ENCODE data around the gene MED7.
"Not testable (repeated sequence)": the region's sequence is repeated elsewhere in the genome, so short reads cannot be mapped to it uniquely, and the experiment has no call there.

The MED7 gene

GRCh38 chr5:157142317-157143126, at the start of gene MED7:
Gene MED7, minus strand, starts transcription at chr5:157142865. Its CDS starts 3,434 bp downstream, at chr5:157139431.
- intact Hi-C loops (cut with micrococcal nuclease) = loop anchor here (2.0 kb wide), 1 partner anchor 36 kb away; no protein-coding TSS in a partner anchor
- Mint-ChIP-seq H3K36me3 (ENCODE audit: low read depth) (peaks cover 44% of the 10 kb centered on the region), H3K4me3 (peak within 1 kb of the TSS; percentile 91), H3K27me3 (peaks cover 5% of the 10 kb centered on the region), H3K4me1 (ENCODE audit: low read depth) (peaks cover 38% of the 10 kb centered on the region), H3K27ac (peak within 1 kb of the TSS; percentile 100), H3K9me3 (no peaks in the 10 kb centered on the region)

- H3K27ac Mint-ChIP-seq = no peak overlapping the region
- intact Hi-C loops (cut with micrococcal nuclease) = no loop called here
- H3K4me1 Mint-ChIP-seq (ENCODE audit: low read depth) = no peaks in the 10 kb centered on the region
Observed at GRCh38 chr5:157189223-157189622, 46.6 kb upstream of the MED7 start.

GRCh38 chr5:157188270-157188669, 45.6 kb upstream of the MED7 start:
- no peaks in the 10 kb centered on the region for H3K4me1 Mint-ChIP-seq (ENCODE audit: low read depth)
- intact Hi-C loops (cut with micrococcal nuclease) = no loop called here
- no peak overlapping the region for H3K4me3 Mint-ChIP-seq
- H3K27me3 Mint-ChIP-seq = no peaks in the 10 kb centered on the region
- no peak overlapping the region for H3K27ac Mint-ChIP-seq
- H3K36me3 Mint-ChIP-seq (ENCODE audit: low read depth) = no peaks in the 10 kb centered on the region
- H3K9me3 Mint-ChIP-seq = no peaks in the 10 kb centered on the region

More at GRCh38 chr5:157189223-157189622, 46.6 kb upstream of the MED7 start:
- Mint-ChIP-seq H3K9me3 (no peaks in the 10 kb centered on the region), H3K27me3 (no peaks in the 10 kb centered on the region), H3K4me3 (no peak overlapping the region), H3K36me3 (ENCODE audit: low read depth) (no peaks in the 10 kb centered on the region)

GRCh38 chr5:157187046-157187754, 44.5 kb upstream of the MED7 start:
- no peak overlapping the region for H3K27ac Mint-ChIP-seq
- no peak overlapping the region for H3K4me3 Mint-ChIP-seq
- no peaks in the 10 kb centered on the region for H3K9me3 Mint-ChIP-seq
- no peaks in the 10 kb centered on the region for H3K4me1 Mint-ChIP-seq (ENCODE audit: low read depth)
- H3K27me3 Mint-ChIP-seq = no peaks in the 10 kb centered on the region
- no peaks in the 10 kb centered on the region for H3K36me3 Mint-ChIP-seq (ENCODE audit: low read depth)
- intact Hi-C loops (cut with micrococcal nuclease) = no loop called here

GRCh38 chr5:157186309-157187045, 43.8 kb upstream of the MED7 start:
- Mint-ChIP-seq H3K27ac (no peak overlapping the region), H3K9me3 (no peaks in the 10 kb centered on the region), H3K27me3 (no peaks in the 10 kb centered on the region), H3K4me1 (ENCODE audit: low read depth) (no peaks in the 10 kb centered on the region), H3K4me3 (no peak overlapping the region), H3K36me3 (ENCODE audit: low read depth) (no peaks in the 10 kb centered on the region)
- intact Hi-C loops (cut with micrococcal nuclease) = no loop called here

GRCh38 chr5:157185122-157185521, 42.5 kb upstream of the MED7 start:
- H3K36me3 Mint-ChIP-seq (ENCODE audit: low read depth); H3K27ac Mint-ChIP-seq; H3K4me1 Mint-ChIP-seq (ENCODE audit: low read depth); H3K4me3 Mint-ChIP-seq; intact Hi-C loops (cut with micrococcal nuclease); H3K9me3 Mint-ChIP-seq; H3K27me3 Mint-ChIP-seq: not testable (repeated sequence)

- no peak overlapping the region for H3K4me3 Mint-ChIP-seq
- no peak overlapping the region for H3K27ac Mint-ChIP-seq
- intact Hi-C loops (cut with micrococcal nuclease) = no loop called here
- H3K27me3 Mint-ChIP-seq = no peaks in the 10 kb centered on the region
- H3K9me3 Mint-ChIP-seq = no peaks in the 10 kb centered on the region
- H3K4me1 Mint-ChIP-seq (ENCODE audit: low read depth) = no peaks in the 10 kb centered on the region
- no peaks in the 10 kb centered on the region for H3K36me3 Mint-ChIP-seq (ENCODE audit: low read depth)
Observed at GRCh38 chr5:157184117-157184670, 41.5 kb upstream of the MED7 start.

GRCh38 chr5:157182143-157182757, 39.6 kb upstream of the MED7 start:
- Mint-ChIP-seq H3K27me3 (no peaks in the 10 kb centered on the region), H3K4me3 (no peak overlapping the region), H3K9me3 (no peaks in the 10 kb centered on the region), H3K4me1 (ENCODE audit: low read depth) (no peaks in the 10 kb centered on the region), H3K36me3 (ENCODE audit: low read depth) (no peaks in the 10 kb centered on the region), H3K27ac (no peak overlapping the region)
- intact Hi-C loops (cut with micrococcal nuclease) = no loop called here

- no peaks in the 10 kb centered on the region for H3K4me1 Mint-ChIP-seq (ENCODE audit: low read depth)
- H3K27me3 Mint-ChIP-seq = no peaks in the 10 kb centered on the region
- intact Hi-C loops (cut with micrococcal nuclease) = no loop called here
- H3K9me3 Mint-ChIP-seq = no peaks in the 10 kb centered on the region
- H3K27ac Mint-ChIP-seq = no peak within 1 kb of the TSS
- H3K4me3 Mint-ChIP-seq = no peak within 1 kb of the TSS
- H3K36me3 Mint-ChIP-seq (ENCODE audit: low read depth) = no peaks in the 10 kb centered on the region
Observed at GRCh38 chr5:157180374-157181264, 38.0 kb upstream of the MED7 start, which contains the start of gene ITK. Gene ITK, plus strand, starts transcription at chr5:157180840. Its CDS starts 138 bp downstream, at chr5:157180978.

- intact Hi-C loops (cut with micrococcal nuclease) = no loop called here
- H3K36me3 Mint-ChIP-seq (ENCODE audit: low read depth) = no peaks in the 10 kb centered on the region
- no peaks in the 10 kb centered on the region for H3K4me1 Mint-ChIP-seq (ENCODE audit: low read depth)
- no peak overlapping the region for H3K4me3 Mint-ChIP-seq
- no peaks in the 10 kb centered on the region for H3K27me3 Mint-ChIP-seq
- no peaks in the 10 kb centered on the region for H3K9me3 Mint-ChIP-seq
- no peak overlapping the region for H3K27ac Mint-ChIP-seq
Observed at GRCh38 chr5:157178966-157179365, 36.3 kb upstream of the MED7 start.

- no peaks in the 10 kb centered on the region for H3K36me3 Mint-ChIP-seq (ENCODE audit: low read depth)
- H3K4me3 Mint-ChIP-seq = no peak overlapping the region
- H3K27ac Mint-ChIP-seq = no peak overlapping the region
- H3K4me1 Mint-ChIP-seq (ENCODE audit: low read depth) = no peaks in the 10 kb centered on the region
- H3K9me3 Mint-ChIP-seq = no peaks in the 10 kb centered on the region
- H3K27me3 Mint-ChIP-seq = no peaks in the 10 kb centered on the region
- intact Hi-C loops (cut with micrococcal nuclease) = no loop called here
Observed at GRCh38 chr5:157177953-157178352, 35.3 kb upstream of the MED7 start.

- Mint-ChIP-seq H3K4me3 (no peak overlapping the region), H3K27ac (no peak overlapping the region), H3K4me1 (ENCODE audit: low read depth) (no peaks in the 10 kb centered on the region), H3K36me3 (ENCODE audit: low read depth) (no peaks in the 10 kb centered on the region), H3K9me3 (peaks cover 12% of the 10 kb centered on the region), H3K27me3 (peaks cover 3% of the 10 kb centered on the region)
- intact Hi-C loops (cut with micrococcal nuclease) = no loop called here
Observed at GRCh38 chr5:157175071-157175612, 32.5 kb upstream of the MED7 start.

Measured in dendritic cell treated with granulocyte-macrophage colony-stimulating factor and Interleukin-4, amounts not matched to agents 40 ng/mL and 50 ng/mL, for 4 days (primary cell).